Raji (cell line): ENCODE results near the gene CSPG4.

Source experiments
- POLR2A ChIP-seq: IDR thresholded peaks from 2 replicates; pipeline ENCODE4 v1.6.1; 2011; ENCODE audit warnings: low read depth, low read length, control low read depth; ENCODE audit not compliant: insufficient read depth

The CSPG4 gene

DNA sequence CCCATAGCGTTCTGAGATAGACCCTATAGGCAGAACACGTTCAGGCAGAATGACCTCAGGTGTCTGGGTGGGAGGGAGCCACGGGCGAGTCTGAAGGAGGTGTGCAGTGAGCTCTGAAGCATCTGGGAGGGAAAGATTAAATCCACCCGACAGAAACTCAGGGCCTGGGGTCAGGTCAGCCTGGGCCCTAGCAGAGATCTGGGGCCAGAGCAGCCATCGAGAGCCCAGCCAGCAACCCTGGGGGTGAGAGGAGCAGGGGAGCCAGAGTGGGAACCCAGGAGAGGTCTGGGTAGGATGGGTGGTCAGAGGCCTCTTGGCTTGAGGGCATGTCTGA is 42.8 kb downstream of the CSPG4 start:
- TF ChIP-seq POLR2A = no peak

DNA sequence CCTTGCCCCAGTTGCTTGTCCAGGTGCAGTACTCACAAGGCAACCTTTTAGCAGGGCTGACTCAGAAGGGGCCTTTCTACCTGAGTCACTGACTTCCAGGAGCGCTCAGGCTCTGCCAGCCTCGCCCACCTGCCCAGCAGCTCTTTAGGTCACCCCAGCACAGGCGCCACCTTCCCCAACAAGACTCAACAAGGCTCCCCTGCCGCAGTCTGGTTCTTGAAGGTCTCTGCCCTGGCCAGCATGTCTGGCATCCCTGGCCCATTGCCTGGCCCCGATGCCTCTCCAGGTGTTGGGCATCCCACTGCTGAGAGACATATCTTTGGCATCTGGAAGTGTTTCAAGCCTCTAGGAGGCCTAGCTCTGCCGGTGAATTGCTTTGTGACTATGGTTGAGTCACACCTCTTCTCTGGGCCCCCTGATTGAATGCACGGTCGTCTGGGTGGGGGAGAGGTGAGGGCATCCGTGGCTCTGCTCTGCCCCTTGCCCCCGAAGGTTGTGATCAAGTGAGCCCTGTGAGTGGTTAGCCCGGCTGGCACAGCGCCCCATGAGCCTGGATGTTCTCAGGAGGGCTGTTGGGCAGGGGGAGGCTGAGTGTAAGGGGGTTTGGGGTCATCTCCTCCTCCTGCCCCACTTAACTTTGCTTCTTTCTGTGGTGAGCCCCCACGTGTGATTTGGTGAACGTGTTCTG is 43.3 kb downstream of the CSPG4 start:
- TF ChIP-seq POLR2A = no peak

DNA sequence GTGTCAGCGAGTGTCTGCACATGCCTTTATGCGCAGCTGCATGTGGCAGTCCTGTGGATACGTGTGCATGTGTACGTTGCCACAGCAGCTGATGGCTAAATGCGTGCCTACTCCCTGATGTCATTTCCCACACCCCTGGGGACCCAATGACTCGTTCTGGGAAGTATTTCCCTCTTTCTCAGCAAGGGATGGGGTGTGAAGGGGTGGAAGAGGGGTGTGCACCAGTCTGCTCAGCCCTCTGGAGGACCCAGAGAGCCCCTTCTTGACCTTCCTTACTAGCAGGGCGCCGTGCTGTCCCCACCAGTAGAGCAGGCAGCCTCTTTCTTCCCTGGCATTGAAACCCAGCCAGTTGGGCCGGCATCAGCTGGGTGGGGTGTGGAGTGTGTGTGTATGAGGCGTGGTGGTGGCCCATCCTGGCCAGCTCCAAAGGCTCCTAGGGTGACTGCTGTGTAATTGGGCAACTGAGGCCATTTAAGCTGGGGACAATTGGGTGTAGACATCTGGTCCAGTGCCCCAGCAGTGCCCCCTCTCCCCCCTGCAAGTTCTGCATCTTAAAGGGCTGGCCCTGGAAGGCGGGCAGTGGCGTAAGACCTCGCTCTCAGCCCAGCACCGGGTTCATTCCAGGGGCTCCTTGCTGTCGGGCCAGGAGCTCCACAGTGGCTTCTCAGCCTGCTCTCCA is 45.7 kb downstream of the CSPG4 start:
- no peak for TF ChIP-seq POLR2A

DNA sequence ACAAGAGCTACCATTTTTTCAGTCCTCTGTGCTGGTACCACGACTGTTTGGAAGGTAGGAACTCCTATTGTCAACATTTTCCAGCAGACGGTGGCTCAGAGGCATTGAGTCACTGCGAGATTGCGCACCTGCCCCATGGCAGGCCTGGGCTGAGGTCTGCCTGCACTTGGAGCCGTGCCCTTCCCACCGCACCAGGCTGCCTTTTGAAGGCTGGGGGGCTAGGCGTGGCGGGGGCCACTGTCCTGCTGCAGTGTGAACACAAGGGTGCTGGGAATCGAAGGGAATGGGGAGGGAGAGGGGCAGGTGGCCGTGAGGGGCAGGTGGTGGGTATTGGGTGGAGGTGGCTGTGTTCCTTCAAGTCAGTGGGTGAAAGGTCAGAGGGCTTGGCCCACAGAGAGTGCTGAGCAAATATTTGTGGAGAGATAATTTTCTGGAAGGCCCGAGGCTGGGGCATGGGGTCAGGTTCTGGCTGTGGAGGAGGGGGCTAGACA is 48.7 kb downstream of the CSPG4 start:
- no peak for TF ChIP-seq POLR2A

DNA sequence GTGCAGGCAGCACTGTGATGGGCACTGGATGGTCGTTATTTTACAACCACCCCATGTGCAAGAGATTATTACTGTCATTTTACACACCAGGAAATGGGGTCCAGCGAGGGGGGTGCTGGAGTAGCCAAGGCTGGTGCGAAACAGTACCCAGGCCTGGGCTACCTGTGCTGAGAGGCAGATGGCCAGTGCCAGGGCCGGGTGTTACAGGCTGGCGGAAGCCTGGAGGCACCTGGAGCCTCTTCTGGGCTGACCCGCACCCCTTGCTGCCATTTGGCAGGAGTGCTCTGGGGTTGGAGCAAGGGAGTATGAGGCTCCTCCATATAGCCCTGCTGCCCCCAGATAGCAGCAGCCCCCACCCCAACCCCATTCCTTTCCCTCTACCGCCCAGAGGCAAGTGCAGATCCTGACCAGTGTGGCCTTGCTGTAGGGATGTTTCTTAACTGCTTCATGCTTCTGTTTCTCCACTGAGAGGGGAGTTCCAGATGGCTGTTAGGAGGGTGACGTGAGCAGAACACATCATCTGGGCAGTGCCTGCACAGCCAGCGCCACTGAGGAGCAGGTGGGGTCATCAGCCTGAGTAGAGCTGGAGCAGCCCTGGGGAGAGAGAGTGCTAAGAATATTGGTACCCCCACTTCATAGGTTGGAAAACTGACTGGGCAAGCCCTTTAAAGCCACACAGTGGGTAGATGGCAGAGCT is 49.7 kb downstream of the CSPG4 start:
- TF ChIP-seq POLR2A = no peak

DNA sequence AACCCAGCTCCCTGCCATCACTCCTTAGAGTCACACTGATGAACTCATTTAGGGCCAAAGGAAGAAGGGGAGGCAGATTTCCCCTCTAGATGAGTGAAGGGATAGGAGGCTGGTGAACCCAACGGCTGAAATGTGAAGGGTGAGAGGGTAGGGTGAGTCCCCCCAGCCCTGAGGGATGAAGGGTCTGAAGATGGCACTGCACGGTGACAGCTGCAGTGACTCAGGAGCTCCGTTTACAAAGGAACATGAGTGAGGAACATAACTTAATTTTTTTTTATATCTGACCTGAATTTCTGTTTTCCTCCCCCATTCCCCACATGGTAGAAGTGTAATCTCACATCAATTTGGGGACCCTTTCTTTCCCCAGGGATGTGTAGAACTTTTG is 50.9 kb downstream of the CSPG4 start:
- no peak for TF ChIP-seq POLR2A

DNA sequence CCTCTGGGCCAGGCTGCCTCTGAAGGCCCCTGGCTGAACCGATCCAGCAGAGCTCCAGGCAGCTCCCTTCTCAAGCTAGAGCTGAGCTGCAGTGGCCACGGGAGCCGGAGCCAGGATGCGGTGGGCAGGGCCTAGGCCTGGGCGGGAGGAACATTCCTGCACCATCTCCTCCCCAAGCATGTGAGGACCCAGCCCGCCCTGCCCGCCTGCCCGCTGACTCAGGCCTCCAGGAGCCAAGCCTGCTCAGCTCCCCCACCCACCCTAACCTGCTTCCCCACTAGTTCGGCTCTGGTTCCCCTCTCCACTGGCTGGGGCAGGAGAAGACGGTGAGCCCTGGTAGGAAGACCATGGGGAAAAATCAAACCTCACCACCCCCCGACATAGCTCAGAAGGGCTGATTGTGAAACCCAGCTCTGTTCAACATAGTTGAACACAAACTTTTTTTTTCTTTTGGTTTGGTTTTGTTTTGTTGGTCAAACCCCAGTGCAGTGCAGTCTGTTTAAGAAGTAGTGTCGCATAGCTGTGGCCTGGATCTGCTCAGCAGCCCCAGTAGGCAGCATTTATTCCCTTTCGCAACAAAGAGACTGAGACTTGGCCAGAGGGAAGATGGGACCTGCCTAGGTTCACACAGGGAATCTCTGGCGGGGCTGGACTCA is 51.4 kb downstream of the CSPG4 start:
- TF ChIP-seq POLR2A = no peak

DNA sequence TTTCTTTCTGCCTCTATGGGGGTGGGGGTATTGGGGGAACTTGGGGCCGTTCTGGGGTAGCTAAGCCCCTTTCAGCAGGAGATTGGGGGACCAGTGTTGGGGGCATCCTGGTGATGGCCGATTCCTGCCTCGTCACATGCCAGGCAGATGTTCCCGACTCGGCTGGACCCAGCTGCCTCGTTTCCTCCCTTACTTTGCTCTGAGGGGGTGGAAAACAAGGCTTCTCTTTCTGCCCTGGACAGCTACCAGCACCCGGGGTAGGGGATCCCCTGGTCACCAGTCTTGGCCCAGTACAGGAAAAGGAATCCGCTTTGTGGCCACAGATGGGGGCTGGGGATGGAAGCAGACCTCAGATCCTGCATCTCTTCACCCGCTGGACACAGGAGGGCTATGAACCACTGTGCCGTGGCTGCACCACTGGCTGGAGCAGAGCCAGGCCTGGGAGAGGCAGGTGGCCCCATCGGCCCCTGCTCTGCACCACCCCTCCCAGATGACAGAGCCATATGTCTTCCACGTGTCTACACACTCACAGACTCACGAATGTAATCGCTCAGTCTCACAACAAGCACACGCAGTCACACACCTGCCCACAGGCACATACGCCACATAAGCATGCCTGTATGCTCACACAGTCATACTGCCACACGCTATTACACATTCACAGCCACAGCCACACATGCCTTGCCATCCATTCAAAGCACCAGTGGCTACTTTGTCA is 52.6 kb downstream of the CSPG4 start:
- TF ChIP-seq POLR2A = no peak

DNA sequence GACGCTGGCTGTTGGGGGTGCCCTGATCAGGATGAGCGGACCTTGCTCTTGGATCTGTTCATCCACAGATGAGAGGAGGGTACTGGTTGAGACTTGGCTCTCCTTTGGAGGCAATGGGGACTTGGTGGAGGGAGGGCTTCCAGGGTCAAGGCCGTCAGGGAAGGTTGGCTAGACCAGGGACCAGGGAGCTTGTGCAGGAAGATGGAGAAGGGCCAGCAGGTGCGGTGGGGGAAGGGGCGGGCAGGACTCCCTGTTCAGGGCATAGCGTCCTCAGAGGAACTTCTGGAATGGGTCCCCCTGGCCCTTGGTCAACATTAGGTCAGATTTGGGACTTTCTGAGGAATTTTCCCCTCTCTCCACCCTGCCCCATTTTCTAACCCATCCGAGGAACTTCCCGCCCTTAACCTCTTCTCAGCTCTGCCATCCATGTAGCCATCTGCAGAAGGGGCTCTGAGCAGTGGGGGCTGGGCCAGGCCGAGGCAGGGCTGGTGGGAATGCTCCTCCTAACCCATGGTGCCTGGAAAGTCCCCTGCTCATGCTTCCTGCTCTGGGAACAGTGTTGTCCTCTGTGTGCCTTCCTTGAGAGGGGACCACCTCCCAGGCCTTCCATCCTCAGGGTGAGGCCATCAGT is 53.4 kb downstream of the CSPG4 start:
- no peak for TF ChIP-seq POLR2A

DNA sequence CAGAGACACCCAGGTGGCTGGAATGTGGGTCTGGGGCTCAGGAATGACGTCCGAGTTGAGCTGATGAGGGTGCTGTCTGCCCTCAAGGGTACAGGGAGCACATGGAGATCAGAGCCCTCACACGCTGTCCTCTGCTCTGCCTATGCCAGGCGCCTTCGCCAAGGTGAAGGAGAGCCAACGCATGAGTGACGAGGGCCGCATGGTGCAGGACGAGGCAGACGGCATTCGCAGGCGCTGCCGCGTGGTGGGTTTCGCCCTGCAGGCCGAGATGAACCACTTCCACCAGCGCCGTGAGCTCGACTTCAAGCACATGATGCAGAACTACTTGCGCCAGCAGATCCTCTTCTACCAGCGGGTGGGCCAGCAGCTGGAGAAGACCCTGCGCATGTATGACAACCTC is 55.8 kb downstream of the CSPG4 start:
- no peak for TF ChIP-seq POLR2A

DNA sequence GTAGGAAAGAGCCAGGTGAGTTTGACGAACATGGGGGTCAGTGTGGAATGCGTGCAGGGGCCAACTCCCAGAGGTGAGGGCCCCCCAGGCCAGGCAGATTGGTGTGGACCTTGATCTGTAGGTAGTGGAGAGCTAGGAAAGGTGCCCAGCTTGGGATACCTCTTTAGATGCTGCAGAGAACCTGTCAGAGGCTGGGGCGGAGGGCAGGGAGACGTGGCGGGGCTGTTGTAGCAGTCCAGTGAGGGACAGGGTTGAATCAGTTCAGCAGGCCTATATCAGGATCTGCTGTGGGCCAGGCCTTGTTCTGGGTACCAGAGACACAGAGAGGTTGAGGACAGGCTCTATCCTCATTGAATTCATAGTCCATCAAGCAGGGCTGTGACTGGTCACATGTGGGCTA is 56.3 kb downstream of the CSPG4 start:
- TF ChIP-seq POLR2A = no peak

DNA sequence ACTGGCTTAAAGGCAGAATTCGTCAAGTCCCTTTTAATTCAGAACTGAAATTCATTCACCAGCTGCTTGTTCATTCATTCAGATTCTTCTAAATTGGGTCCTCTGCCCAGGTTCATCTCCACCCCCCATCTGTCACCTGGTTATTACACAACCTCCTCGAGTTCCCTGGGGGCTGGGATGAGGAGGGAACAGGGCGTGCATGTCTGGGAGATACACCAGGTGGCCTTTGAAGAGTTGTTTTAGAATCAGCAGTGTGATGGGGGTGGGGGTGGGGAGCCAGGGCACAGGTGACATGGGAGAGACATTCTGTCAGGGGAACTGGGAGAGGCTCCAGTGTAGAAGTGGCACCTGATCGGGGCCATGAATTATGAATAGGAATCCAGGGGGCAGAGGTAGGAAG is 56.7 kb downstream of the CSPG4 start:
- TF ChIP-seq POLR2A = no peak

DNA sequence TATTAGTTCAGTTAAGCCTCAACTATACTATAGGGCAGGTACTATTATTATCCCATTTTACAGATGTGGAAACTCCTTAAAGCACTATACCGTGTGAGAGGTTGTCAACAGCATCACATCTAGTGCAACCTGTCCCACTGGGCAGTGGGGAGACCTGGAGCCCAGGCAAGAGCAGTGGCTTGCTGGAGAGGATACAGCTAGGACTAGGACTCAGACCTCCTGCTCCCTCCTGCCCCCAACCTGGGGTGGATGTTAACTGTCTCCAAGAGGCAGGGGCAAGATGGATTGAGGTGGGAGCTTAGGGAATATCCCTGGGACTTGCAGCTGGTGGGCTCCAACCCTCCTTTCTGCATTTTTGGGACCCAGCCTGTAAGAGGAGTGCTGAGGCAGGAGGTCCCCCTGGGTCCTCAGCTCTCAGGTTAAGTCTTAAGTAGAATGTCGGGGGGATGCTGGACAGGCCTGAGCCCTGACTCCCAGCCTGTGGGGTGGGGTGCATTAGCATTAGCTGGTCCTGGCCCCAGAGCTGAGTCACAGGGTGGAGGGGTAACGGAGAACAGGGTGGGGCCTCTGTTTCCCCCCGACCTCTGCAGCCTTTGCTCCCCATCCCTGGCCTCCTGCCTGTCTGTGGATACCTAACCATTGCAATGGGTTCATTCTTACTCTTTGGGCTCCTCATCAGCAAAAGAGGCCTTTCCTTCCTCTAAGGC is 58.3 kb downstream of the CSPG4 start:
- no peak for TF ChIP-seq POLR2A

DNA sequence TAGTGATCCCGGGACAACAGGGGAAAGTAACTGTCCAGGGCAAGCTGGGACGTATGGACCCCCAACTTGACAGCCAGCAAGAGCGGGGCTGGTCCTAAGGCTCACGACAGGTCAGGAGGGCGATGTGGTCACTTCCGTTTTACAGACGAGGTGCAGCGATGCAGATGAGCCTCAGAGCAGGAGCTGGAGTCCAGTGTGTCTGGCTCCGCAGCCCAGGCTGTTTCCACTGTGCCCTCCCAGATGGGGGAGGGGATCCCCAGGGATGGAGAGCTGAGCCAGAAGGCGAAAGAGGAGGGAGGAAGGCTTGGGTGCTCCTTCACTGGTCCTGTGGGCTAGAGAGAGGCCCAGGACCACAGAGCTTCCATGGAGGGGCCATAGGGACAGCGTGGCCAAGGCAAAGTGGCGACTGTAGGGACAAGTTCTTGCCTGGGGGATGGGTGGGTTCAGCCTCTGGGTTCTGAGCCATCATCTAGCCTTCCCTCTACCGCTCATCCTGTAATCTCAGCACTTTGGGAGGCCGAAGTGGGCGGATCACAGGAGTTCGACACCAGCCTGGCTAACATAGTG is 59.2 kb downstream of the CSPG4 start:
- TF ChIP-seq POLR2A = no peak
